HG03025 (cell line): ENCODE measurements around the gene ARMH3.

ENCODE experiments used
- ATAC-seq: cut with Tn5 transposase; IDR thresholded peaks from one replicate; pipeline ENCODE4 v1.9.1; 2021; ENCODE audit warnings: mild to moderate bottlenecking, moderate library complexity; ENCODE audit not compliant: unreplicated experiment, low FRiP score

Gene ARMH3

DNA sequence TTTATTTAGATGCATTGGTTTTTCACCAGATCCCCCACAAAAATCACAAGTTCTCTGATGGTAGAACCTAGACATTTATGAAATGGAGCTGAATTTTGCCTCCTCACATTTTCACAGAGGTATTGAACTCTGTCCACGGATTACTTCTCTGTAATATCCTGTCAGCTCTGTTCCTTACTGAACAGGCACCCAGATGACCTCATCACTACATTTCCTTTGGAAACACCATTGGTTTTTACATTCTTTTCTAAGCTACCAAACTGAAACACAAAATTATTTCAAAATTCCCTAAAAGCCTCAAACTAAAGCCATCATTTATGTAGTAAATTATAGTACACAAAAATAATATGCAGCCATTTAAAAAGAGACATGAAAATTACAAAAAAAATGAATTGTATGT, 114.1 kb downstream of the ARMH3 start:
- ATAC-seq = no peak

DNA sequence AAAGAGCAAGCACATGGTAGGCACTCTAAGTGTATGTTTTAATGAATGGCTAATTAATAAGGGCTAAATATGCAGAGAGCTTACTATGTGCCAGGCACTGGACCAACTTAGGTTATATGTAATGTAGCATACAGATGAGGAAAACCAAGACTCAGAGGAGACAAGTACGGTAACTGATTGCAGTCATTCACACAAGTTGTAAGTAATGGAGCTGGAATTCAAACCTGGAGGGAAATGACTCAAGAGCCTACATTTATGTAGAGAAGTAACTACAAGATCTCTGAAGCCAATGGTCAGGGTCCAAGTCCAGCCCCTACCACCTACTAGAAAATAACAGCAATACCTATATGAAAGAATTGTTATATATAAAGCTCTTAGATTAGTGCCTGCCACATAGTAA, 115.1 kb downstream of the ARMH3 start:
- no peak for ATAC-seq

DNA sequence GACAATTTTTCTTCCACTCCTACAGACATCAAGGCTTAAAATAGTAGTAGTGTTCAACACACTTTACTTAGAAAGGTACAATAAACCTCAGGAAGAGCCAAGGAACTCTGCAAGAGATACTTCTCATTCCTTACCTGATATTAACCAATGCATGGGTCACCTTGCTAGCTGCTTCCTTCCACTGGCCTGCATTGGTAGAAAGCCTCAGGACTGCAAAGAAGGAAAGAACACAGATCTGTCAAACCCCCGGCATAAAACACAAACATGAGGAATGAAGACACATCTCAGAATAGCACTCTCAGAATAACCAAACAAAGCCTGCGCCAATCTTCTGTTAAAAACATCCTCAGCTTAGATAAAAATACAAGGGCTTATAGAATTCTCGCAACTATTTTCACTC, 116.2 kb downstream of the ARMH3 start:
- no peak for ATAC-seq

DNA sequence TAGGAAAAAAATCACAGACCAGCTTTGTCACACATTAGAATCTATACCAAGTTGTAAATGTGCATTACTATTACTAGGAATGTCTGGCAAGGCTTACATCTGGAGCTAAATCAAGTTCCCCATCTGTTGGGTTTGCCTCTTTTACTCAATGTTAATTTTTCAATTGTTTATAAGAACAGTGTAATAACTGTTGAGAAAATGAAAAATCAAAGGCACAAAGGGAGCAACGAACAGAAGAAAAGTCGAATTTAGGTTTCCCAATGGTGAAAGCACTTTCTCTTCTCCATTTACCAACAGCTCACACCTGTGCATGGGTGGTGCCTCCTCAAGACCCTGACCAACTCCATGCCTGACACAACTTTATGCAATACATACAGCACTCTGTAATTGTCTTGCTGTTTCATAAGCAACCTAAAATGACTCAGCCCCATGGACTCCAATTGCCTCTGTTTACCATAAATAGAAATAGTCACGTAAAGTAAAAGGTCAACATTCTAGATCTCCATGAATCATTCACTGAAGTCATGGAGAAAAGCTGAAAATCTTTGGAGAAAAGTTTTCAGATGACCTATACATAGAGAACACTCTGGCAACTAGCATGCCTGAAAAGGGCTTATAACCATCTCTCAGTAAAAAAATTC, 116.8 kb downstream of the ARMH3 start:
- ATAC-seq = no peak

DNA sequence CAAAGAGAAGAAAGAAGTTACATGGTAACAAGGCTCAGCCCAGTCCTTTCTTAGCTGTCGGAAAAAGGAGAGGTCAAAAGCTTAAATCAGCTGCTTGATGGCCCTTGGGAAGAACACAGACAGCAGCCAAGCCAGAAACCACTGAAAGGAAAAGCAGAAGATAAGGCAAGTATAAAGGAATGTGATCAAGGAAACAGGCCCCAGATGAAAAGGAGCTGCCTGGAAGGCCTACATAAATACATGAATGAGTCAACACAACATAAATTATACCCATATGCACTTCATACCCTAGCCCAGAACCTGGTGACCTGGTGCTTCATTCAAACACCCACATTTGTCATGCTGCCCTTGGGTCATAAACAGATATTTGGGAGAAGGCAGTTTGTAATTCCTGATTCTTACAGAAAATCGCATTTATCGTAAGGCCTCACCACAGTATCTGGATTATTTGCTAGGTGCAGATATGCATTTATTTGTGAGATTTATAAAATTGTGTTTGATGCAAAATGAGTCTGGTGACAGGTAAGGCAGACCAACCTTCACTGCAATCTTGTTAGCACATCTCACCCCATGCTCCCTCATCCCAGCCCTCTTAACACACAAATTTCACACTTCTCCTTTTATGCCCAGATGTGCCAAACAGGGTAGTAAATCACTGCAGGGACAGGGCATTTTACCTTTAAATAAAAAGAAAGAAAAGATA, 117.5 kb downstream of the ARMH3 start:
- ATAC-seq = no peak

DNA sequence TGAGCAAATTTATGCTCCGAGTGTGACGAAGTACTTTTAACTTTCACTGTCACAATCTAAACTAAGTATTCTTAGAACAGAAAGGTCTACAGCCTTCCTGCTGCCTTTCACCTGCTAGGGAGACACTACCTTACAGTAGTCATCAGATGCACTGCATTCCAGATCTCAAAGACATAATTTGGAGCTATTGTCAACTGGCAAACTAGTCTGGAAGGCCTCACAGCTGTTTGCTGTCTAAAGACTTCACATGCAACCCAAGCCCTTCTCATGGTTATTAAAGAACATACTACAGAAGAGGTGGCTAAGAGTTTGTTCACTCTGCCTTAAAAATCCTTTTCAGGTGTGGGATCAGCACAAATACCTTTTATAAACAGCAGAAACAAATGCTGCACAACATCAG, 120.5 kb downstream of the ARMH3 start:
- ATAC-seq = no peak

DNA sequence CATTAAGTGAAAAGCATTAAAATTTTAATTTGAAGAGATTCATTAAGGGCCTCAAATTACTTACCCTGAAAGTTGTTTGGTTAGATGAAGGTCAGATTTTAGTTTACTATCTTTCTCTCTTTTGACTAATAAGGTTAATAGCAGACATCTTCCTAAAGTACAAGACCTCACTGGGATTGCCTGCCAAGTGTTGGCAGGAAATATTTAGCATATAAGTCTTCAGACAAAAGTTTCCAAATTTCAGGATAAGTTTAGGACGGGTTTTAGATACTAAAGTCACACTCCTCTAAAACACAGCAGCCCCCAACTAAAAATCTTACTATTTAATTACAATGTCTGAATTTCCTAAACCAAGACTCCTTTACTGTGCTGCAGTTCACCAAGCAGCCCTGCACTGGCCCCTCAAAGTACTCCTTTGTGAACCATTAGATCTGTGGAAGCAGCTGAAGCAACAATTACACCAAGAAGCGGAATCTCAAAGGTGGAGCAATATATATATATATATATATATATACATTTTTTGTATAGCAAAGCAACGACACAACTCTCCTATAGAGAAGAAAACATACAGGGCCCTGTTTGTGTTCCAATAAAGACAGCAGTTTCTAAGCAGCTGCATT, 121.2 kb downstream of the ARMH3 start:
- ATAC-seq = no peak

DNA sequence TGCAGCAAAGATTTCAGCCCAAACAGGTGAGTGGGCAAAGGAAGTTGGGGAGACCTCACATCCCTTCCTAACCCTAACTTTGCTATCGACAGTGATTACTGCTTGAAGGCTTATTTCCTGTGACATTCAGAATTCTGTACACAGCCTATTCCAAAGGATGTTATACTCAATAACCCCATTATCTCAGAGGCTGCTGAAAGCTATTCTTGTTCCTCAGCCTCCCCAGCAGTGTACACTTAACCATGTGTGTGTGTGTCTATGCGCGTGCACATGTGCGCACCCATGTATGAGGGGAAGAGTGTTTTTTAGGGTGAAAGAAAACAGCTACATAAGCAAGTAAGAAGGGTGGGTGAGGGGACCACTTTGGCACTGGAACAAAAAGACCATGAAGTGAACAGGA, 122.0 kb downstream of the ARMH3 start:
- ATAC-seq = no peak

DNA sequence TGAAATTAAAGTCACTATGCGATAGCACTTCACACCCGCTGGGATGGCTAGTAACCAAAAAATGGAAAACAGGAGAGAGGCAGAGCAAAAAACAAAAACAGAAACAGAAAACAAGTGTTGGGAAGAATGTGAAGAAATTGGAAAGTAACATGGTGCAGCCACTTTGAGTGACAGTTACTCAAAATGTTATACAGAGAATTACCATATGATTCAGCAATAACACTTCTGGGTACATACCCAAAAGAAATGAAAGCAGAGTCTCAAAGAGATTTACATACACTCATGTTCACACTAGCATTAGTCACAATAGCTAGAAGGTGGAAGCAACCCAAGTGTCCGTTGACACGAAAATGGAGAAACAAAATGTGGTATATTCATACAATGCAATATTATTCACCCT, 123.8 kb downstream of the ARMH3 start:
- ATAC-seq = no peak

DNA sequence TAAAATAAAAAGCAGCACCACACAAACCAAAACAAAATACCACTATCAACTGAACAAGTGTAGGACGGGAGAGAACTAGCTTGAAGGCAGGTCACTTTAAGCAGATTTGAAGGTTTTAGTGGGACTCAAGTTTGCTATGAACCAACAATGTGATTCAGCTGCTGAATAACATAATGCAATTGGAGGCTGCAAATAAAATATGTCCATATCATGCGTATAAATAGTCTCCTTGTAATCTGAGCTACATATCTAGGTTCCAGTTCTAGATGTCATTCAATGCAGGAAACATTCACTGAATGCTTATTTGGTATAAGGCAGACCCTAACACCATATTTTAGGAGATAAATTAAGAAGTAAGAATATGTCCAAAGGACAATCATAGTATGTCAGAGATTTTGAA, 130.9 kb downstream of the ARMH3 start:
- no peak for ATAC-seq

DNA sequence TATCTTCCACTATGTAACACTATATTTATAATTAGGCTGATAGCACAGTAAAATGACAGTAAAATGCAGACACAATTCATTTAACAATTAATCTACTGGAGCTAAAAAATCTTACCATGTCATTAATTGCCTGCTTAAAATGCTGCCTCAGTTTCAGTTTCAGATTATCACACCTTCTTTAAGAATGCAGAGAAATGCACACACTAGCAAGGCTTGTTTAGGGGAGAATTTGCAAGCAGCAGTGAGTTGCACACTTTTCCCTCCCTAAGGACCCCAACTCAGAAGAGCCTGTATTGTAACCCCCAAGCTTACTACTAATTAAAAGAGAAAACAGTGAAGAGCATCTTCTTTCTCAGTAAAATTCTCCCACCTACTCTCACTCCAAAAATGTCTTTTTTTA, 132.7 kb downstream of the ARMH3 start:
- no peak for ATAC-seq

DNA sequence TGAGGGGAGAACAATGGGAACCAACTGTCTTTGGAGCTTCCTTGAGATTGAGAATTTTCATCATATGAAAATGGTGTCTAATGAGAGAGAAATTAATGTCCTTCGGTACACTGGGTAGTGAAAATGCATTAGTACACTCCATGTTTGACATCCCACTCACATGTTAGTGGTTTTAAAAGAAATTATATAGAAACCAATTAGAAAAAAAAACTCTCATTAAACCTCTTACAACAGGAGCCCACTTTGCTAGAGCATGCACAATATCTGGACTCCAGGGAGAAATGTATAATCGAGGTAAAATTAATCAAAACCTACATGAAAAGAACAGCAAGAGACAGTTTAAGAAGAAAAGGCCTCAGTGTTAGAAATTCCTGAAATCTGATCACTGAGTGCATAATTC, 133.1 kb downstream of the ARMH3 start:
- ATAC-seq = no peak

DNA sequence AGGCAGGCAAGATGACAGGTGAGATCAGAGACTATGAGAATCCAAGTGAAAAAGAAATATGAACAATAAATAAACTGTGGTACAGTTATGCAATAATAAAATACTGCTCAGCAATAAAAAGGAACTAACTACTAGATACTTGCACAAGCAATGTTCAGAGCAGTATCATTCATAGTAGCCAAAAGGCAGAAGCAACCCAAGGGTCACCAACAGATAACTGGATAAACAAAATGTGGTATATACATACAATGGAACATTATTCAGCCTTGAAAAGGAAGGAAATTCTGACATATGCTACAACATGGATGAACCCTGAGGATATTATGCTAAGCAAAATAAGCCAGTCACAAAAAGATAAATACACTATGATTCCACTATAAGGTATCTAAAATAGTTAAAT, 135.4 kb downstream of the ARMH3 start:
- ATAC-seq = no peak

DNA sequence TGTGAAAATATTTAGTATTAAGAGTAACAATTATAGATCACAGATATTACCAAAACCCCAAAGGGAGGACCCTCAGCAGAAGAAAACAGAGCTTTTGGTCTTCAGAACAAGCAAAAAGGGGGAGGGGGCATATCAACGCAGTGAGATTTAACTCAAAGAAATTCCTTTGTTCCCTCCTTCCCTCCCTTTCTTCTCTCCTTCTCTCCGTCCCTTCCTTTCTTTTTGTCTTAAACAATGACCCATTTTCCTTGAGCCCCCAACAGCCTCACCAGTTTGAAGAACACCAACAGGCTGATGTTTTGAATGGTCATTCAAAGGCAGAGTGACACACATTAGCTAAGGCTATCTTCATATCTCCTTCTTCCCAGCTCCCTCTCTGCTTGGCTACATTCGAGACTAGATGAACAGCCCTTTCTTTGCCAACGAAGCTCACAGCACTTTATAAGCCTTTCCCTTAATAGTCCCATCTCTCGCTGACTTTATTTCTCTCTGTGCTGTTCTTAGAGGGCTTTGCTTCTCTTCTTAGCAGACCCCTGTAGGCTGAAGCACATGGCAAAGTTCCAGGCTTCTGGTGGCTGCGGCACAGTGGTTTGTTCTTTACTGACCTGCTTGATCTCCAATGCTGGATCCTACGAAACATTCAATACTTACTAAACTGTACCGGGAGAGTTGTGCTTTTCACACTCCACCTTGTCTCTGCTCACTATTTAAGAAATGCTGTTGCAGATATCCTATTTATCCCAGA, 136.8 kb downstream of the ARMH3 start:
- no peak for ATAC-seq

DNA sequence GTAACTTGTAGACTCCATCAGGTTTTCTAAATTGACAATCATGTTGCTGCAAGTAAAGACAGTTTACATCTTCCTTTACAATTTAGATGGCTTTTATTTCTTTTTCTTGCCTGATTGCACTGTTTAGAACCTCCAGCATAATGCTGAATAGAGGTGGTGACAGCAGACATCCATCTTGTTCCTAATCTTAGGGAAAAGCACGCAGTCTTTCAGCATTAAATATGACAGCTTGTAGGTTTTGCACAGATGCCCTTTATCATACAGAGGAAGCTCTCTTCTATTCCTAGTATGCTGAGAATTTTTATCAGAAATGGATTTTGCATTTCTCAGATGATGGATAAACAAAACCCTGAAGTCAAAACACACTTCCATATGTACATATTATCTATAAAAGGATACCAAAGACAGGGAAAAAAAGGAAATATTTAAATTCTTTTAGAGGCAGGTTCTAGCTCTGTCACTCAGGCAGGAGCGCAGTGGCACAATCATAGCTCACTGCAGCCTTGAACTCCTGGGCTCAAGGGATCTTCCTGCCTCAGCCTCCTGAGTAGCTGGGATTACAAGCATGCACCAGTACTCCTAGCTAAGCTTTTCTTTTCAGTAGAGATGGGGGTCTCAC, 143.3 kb downstream of the ARMH3 start:
- ATAC-seq = no peak

DNA sequence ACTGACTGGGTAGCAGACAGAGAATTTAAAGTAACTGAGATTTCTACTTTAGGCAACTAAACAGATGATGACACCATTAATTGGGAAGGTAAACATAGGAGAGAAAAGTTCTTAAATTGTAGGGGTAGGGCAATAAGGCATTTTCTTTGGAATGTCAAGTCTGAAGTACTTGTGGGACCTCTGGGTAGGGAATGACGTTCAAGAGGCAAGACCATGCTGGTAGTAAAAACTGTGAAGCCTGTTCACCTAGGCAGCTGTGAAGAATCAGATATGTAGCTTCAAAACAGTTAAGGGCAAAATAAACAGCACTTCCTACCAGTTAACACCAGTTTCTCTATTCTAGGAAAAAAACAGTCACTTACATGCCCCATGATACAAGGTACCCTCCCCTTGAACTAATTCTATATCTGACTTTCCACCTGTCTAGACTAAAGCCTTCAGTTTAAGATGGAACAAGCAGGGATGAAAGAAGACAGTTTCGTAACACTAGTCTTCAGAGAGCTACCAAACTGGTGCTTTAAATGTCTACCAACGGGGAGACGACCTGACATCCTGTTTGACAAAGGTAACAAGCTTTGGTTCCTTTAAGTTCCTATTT, 149.3 kb downstream of the ARMH3 start:
- ATAC-seq = no peak

DNA sequence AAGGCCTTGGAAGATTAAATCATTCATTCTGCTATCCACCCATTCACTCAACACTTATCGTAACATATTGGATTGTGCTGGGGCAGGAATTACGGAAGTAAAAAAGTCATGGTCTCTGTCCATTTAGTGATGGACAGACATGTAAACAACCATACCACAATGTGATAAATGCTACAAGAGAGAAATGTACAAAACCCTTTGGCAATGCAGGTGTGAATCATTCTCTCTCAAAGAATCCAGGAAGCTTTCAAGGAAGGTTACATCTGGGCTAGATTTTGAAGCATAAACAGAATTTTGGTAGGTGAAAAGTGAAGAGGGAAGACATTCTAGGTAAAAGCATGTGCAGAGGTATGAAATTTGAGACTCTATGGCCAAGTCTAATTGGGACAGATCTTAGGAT, 150.7 kb downstream of the ARMH3 start:
- ATAC-seq = no peak

DNA sequence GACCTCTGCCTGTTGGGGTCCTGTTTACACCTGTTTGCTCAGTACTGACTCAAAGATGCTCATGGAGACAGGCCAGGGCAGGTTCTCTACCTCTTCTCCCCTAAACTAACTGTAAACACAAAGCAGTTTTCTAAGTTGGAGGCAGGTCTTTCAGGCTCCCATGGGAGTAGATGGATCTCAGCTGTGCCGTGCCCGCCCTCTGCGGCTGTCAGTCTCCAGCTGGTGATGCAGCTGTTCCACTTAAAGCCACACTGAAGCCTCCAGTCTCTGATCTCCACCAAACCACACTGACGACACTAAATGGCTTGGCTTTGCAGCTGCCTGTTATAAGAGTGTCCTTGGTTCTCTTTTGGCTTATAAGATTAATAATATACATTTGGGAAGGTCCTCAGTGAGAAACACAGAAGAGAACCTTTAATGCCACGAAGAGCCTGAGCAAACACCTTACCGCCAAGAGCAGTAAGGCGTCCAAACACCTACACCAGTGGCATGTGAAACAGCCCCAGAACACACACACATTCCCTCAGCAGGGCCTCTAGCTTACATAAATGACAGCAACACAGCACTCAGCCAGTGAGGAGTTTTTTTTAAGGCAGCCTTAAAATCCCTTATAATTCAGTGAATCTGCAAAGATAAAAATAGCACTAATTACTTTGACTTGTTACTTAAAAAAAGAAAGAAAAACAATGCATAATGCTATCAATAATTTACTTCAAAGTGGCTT, 152.0 kb downstream of the ARMH3 start:
- peak; percentile 54 for ATAC-seq

DNA sequence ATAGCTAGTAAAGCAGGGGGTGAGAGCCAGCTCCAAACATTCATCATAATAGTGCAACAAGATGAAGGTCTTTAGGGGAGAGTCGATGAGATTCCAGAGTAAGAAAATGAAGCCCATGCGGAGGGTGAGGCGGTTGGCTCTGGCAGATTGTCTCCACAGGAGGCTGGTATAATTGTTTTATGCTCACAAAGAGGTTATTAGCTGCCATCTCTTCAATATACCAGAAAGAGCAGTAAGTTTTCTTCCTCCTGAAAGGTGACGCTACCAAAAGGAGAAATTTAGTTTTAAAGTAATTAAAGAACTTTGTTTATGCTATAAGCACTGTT, 153.2 kb downstream of the ARMH3 start:
- ATAC-seq = no peak
